GM19324 (cell line): ENCODE data around the gene ESYT2.
"Not testable (repeated sequence)": the region's sequence is repeated elsewhere in the genome, so short reads cannot be mapped to it uniquely, and the experiment has no call there.

ENCODE experiments used
- ATAC-seq: cut with Tn5 transposase; IDR thresholded peaks from one replicate; pipeline ENCODE4 v1.9.1; 2021; ENCODE audit warnings: mild to moderate bottlenecking, moderate library complexity; ENCODE audit not compliant: unreplicated experiment, low FRiP score

ESYT2 gene

GRCh38 chr7:158704524-158705233, 124.6 kb downstream of the ESYT2 start, which contains the start of gene NCAPG2:
Gene NCAPG2, minus strand, starts transcription at chr7:158704804. Its CDS starts 2,905 bp downstream, at chr7:158701899.
- peak; percentile 99 for ATAC-seq

DNA sequence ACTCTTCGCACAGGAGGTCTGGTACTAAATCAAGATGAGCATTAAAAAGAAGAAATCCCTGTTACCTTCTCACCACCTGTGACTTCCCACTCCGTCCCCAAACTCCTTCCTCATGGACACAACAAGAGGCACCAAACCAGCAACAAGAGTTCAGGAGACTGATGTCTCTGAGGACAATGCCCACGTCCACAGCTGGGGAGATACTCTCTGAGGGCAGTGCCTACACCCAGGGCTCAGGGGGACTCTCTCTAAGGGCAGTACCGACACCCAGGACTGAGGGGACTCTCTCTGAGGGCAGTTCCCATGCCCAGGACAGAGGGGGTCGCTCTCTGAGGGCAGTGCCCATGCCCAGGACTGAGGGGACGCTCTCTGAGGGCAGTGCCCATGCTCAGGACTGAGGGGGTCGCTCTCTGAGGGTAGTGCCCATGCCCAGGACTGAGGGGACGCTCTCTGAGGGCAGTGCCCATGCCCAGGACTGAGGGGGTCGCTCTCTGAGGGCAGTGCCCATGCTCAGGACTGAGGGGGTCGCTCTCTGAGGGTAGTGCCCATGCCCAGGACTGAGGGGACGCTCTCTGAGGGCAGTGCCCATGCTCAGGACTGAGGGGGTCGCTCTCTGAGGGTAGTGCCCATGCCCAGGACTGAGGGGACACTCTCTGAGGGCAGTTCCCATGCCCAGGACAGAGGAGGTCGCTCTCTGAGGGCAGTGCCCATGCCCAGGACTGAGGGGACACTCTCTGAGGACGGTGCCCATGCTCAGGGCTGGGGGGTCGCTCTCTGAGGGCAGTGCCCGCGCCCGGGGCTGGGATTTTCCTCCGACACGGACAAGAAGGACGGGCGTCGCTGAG, 125.4 kb downstream of the ESYT2 start:
- ATAC-seq: not testable (repeated sequence)

GRCh38 chr7:158702944-158703343, 126.4 kb downstream of the ESYT2 start:
- ATAC-seq: no peak

DNA sequence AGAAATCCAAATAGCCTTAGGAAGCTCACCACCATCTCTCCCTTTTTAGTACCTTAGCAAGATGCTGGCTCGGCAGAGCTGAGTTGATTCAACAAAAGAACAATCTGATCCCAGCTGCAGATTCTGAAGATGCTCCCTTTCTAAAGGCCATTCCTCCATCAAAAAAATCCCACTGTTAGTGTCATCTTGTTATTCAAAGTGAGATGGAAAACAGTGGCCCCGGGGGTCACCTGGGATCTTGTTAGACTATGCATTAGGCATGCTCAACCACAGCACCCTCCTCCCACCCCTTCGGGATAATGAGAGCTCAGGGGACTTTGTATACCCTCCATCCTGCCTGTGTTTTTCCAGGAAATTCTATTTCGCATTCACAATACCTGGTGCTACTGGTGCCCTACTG, 127.1 kb downstream of the ESYT2 start:
- no peak for ATAC-seq

- no peak for ATAC-seq
Measured at GRCh38 chr7:158700008-158700407, 129.3 kb downstream of the ESYT2 start.

- no peak for ATAC-seq
Measured at GRCh38 chr7:158699341-158699740, 130.0 kb downstream of the ESYT2 start.

- no peak for ATAC-seq
Measured at GRCh38 chr7:158698657-158699195, 130.6 kb downstream of the ESYT2 start.

DNA sequence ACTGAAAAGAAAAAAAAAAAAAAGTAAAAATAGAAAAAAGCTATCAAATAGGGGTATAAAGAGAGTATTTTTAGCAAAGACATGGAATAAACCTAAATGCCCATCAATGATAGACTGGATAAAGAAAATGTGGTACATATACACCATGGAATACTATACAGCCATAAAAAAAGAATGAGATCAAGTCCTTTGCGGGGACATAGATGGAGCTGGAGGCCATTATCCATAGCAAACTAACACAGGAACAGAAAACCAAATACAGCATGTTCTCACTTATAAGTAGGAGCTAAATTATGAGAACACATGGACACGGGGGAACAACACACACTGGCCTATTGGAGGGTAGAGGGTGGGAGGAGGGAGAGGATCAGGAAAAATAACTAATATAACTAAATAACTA, 131.7 kb downstream of the ESYT2 start:
- ATAC-seq: not testable (repeated sequence)

DNA sequence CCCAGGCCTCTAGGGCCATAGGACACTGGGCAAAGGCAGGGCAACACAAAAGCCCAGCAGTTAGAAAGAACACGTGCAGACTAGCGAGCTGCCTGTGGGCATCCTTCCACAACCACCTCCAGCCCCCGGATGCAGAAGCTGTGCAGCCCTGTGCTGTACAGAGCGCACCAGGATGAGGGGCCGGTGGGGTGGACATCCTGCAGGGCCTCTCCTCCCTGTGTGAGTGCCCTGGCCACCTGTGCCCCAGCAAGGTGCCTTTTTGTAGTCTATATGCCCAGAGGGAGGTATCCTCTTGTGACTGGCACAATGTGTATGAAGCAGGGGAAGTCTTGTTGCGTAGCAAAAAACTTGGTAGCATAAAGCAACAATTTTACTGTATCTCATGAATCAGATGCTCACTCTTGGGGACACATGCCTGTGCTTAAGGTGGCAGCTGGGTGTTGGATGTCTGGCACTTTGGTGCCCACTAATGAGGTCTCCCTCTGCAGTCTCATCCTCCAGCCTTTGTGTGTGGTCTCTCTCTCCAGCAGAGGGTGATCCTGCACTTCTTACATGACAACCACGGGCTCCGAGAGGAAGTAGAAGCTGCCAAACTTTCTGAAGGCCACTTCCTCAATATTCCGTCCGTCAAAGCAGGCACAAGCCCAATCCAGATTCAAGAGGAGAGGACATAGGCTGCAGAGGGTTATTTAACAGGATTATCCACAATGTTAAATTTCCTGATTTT, 133.4 kb downstream of the ESYT2 start:
- peak; percentile 58 for ATAC-seq

DNA sequence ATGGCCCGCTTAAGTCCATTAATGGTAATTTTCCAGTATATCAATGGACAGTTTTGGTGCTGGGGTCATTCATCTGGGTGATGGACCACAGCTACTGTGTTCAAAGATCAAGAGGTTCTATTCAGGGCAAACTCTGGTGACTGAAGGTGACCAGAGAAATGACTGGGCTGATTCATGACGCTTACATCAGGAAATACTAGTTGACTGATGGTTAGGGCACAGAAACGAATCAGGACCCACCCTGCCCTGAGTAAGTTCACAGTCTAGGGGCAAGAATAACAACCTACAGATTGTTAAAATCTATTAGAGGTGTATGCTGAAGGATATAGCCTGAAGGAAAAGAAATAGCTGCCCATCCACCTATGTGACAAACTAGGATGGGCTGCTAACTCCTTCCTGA, 134.3 kb downstream of the ESYT2 start:
- no peak for ATAC-seq

GRCh38 chr7:158694650-158695049, 134.7 kb downstream of the ESYT2 start:
- no peak for ATAC-seq

- ATAC-seq: no peak
Measured at GRCh38 chr7:158689488-158689887, 139.8 kb downstream of the ESYT2 start.

GRCh38 chr7:158687406-158687805, 141.9 kb downstream of the ESYT2 start:
- ATAC-seq: no peak

GRCh38 chr7:158685693-158686092, 143.6 kb downstream of the ESYT2 start:
- no peak for ATAC-seq

- no peak for ATAC-seq
Measured at GRCh38 chr7:158684329-158684728, 145.0 kb downstream of the ESYT2 start.

- no peak for ATAC-seq
Measured at GRCh38 chr7:158683541-158683940, 145.8 kb downstream of the ESYT2 start.

- ATAC-seq: no peak
Measured at GRCh38 chr7:158682456-158682855, 146.9 kb downstream of the ESYT2 start.
